HG03097 (cell line): Measurements from ENCODE around the gene ABCB8.

ENCODE experiments used
- ATAC-seq: cut with Tn5 transposase; IDR thresholded peaks from one replicate; pipeline ENCODE4 v1.9.1; 2021; ENCODE audit not compliant: unreplicated experiment, low FRiP score

Gene ABCB8

GRCh38 chr7:151069841-151070573 lies 41.8 kb downstream of the ABCB8 start:
- ATAC-seq: no peak

DNA sequence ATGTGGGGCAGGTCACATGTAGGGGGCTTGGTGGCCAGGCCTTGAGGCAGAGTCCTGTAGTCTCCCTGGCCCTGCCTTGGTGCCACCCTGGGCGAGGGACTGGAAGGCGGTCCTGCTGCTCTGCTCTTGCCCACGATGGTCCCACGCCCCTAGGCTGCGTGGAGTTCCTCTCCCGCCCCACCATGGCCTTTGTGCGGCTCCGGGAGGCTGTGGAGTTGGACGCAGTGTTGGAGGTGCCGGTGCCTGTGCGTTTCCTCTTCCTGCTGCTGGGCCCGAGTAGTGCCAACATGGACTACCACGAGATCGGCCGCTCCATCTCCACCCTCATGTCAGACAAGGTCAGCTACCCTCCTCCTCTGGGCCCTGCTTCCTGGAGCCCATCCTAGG lies 42.3 kb downstream of the ABCB8 start:
- no peak for ATAC-seq

- ATAC-seq: no peak
Observed at GRCh38 chr7:151071032-151071866, 43.0 kb downstream of the ABCB8 start.

DNA sequence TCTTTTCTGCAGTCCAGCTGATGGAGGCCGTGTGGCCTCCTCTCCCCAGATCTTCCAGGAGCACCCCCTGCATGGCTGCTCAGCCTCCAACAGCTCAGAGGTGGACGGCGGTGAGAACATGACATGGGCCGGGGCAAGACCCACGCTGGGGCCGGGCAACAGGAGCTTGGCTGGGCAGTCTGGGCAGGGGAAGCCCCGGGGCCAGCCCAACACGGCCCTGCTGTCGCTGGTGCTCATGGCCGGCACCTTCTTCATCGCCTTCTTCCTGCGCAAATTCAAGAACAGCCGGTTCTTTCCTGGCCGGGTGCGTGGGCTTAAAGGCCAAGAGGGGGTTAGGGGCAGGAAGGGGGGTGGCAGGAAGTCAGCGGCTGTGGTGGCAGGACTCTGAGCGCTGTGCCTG lies 45.7 kb downstream of the ABCB8 start:
- ATAC-seq: no peak

GRCh38 chr7:151074817-151075661 lies 46.8 kb downstream of the ABCB8 start:
- ATAC-seq: no peak

GRCh38 chr7:151075662-151075971 lies 47.4 kb downstream of the ABCB8 start:
- ATAC-seq: no peak

DNA sequence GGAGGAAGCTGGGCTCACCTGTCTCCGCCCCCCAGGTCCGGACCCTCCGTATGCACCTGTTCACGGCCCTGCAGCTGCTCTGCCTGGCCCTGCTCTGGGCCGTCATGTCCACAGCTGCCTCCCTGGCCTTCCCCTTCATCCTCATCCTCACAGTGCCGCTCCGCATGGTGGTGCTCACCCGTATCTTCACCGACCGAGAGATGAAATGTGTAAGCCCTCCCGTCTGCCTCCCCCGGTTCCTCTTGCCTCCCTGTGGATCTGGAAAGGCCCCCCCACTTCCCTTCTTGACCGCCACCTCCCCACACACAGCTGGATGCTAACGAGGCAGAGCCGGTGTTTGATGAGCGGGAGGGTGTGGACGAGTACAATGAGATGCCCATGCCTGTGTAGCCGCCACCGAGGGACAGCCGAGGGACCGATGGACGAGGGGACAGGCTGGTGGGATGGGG lies 47.8 kb downstream of the ABCB8 start:
- no peak for ATAC-seq

DNA sequence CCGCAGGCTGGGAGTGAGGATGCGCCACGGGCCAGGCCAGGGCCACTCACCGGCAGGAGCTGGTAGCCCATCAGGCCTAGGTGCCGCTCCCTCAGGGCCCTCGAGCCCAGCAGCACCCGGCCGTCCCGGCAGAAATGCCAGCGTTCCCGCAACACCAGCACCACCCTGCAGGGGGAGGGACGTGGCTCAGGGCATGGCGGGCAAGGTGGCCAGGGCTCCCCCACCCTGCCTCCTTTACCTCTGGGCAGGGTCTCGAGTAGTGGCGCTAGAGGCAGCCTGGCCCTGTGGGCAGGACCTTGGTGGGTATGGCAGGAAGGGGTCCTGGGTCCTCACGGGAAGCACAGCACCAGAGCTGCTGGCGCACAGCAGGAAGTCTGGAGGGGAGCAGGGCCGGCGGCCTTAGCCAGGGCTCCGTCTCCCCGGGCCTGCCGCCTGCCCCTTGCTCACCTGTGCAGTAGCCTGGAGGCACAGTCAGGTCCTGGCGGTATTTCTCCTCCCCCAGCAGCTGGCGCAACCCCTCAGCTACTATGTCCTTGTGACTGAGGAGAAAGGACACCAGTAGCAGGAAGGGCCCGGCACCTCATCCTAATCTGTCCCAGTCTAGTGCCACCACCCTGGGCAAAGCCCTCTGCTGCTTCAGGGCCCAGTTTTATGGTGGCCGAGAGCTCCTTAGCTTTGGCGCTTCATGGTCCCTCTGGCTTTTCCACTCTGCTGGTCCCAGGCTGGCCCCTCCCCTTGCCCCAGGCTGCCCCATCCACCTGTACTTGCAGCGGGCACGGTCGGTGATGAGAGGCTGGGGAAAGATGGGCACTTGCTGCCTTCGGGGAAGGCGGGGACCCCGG lies 48.8 kb downstream of the ABCB8 start:
- ATAC-seq: no peak

GRCh38 chr7:151077705-151078232 lies 49.5 kb downstream of the ABCB8 start:
- no peak for ATAC-seq

DNA sequence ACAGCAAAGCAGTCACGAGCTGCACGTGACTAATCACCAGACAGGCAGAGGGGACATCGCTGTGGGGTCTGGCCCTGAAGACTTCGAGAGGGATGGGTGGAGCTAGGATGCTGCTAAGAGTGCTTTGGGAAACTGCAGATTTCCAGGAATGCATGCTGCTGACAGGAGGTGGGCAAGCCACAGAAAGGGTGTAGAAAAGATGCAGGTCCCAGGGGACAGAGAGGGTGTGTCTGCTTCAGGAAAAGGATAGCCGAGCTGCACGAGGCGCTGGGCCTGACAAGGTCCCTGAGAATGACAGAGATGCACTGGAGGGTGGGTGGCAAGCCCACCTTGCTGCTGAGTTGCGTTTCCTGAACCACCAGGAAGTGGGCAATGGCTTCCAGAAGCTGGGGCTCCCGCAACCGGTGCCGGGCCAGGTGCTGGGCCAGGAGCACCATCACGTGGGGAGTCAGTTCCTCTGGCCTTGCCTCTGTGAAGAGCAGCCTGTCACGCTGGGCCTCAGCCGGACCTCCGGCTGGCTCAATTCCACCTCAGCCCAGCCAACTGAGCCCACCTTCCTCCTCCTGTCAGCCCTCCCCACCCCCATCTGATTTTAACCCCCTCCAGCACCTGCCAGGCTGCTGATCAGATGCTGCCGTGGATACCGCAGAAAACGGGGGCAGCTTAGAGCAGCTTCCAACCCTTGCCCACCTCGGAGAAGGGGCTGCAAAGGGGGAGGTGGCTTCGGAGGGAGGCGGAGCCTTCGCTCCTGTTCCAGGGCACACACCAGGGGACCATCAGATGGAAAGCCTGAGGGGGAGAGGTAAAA lies 50.2 kb downstream of the ABCB8 start:
- ATAC-seq: no peak

DNA sequence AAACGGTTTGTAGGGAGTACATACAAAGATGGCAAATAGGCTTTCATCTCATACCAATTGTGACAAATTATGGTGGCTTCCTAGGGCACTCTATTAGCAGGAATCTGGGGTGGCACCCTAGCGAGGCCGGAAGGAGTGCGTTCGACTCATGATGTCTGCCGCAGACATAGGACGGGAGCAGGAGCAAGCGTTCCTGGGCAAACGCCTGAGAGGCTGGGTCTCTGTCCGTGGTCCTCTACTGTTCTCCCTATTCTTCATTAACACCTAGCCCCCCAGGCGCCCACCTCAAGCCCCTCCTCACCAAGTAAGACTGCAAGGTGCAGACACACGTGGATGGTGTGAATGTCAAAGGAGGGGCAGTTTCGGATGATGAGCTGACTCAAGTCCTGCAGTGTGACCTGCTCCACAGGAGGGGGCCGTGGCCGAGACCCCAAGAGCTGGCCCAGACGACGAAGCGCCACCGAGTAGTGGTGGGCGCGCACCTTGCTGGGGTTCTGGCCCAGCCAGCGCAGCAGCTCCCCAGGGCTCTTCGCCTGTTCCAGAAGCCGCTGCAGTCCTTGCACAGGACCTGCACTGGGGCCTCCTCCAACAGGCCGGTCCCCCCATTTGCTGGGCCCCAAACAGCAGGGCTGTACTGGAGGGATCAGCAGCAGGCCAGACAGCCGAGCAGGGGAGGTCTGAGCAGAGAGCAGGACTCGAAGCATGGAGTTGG lies 51.1 kb downstream of the ABCB8 start:
- ATAC-seq: no peak

DNA sequence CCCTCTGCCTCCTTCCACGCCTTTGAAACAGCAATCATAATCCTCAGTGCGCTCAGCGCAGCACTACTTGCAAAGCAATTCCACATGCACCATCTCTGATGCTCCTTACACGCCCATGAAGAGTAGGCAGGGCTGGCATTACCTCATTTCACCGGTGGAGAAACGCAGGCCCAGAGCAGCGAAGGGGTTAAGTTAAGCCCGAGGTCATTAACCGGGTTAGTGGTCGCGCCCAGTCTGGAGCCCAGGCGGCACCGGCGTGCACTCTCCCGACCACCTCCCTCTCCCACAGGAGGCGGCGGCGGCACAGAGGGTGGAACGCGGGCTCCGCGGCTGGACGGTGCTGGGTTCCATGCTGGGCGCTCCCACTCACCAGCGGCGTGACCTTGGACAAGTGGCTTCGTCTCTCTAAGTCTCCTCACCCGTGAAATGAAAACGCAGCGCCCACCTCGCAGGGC lies 51.8 kb downstream of the ABCB8 start:
- no peak for ATAC-seq

DNA sequence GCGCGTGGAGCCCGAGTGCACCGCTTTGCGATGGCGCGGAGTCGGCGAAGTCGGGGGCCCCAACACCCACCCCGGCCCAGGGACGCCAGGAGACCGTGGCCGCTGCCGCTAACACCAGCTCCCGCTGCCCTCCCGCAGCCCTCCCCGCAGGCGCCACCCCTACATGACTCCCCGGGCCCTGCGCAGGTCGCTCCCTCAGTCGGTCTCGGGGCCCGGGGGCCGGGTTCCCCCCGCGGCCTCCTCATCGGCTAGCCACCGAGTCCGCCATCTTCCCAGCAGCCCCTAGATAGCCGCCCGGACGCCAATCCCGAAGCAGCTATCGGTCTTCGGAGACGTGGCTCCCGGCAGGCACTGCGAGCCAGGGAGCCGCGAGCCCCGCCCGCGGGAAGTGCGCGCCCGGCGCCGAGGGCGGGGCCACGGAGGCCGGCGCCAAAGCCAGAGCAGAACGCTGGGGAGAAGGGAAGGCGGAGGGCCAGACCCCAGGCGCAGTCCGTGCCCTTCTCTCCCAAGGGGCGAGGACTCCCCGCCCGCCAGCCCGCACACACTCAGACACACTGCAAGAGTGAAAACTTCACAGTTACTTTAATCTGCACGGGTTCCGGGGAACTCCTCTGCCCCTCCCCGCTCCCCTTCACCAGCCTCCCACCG lies 52.4 kb downstream of the ABCB8 start, which contains the start of gene FASTK:
FASTK (minus strand) TSS at position 288 of the 648 bp plus-strand sequence; CDS start at position 245, 43 bp downstream.
- ATAC-seq: peak; percentile 77

DNA sequence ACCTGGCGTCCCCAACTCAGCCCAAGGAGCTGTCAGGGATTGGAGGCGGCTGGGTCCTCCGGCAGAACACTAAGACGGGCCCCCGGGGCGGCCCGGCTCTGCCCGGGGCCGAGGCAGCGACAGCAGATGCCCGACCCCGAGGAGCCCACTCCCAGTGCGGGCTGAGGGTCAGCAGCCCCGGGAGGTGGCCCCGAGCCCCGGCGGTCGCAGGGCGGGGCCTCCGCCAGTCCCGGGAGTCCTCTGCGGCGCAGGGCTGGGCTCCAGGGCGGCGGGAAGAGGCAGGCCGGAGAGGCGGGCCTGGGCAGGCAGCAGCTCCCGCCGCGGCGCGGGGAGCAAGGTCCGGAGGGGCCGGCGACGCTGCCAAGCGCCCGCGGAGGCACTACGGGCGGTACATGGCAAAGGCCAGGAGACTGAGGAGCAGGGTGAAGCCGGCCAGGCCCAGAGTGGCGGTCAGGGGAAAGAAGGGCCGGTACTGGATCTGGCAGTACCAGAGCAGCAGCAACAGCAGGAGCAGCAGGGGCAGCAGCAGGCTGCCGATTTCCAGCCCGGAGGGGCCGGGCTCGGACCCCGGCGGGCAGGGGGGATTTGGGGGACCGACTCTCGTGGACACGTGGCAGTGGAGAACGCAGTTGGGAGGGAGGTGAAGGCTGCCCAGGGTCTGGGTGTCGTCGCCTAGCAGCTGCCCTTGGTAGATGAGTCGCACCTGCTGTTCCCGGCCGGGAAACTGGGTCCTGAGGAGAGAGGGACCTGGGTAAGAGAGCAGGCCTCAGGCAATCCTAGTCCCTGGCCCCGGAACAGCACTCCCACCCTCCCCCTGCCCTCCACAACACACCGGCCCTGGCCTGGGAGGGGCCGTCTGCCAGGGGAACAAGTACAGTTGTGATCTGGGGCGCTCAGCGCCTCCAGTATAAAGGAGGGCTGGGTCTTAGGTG lies 53.2 kb downstream of the ABCB8 start:
- ATAC-seq: no peak

DNA sequence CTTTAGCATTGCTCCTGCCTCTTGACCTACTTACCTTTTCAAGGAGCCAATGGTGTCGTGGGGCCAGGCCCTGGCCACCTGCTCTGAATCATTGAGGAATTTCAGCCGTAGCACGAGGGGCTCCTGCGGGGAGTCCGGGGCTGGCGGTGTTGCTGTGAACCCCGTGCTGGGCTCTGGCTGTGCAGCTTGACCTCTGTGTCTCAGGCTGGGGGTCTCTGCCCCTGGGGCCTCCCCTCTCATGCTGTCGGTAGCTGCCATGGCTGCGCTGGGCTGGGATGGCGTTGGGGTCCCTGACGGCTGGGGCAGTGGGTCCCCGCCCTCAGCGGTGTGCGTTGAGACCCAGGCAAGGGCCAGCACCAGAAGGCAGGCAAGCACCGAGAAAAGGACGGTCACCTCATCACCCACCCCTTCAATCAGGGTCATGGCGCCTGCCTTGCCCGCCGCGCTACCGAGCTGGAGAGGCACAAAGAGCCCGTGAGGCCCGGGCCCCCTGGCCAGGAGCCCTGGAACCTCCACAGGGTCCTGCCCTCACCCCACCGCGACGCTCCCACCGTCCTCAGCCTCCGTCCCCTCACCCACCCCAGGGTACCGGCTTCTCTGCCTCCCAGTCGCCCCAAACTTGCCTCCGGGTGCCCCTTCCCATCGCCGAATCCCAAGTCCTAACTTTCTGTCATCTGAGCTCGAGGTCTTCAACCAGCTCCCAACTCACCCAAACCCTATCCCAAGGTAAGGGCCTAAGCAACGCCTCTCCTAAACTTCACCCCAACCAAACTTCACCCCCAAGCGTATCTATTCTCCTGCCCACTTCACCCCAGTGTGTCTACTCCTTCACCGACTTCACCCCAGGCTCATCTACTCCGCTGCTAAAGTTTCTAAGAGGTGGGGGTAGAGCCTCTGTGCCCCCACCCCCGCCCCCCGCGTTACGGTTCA lies 54.2 kb downstream of the ABCB8 start:
- no peak for ATAC-seq
